ENCODE results near the gene TCF4.

DNA sequence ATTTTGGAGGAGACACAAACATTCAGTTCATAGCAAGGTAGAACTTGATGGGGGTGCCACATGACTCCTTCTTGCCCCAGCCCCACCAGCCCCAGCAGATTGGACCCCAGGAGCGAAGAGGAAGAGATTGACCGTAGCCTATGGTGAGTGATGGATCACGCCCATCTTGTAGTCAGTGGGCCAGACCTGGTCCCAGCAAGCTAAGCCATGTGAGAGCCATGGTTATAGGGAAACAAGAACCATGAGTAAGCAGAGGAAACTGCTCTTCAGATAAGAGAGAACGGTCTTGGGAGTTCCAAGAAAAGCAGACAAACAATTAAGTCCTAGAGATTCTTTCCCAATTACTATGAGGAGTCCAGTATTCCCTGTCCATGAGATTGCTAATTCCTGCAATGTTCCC, 4.6 kb upstream of the TCF4 start:
- TF ChIP-seq, protein P1, sequence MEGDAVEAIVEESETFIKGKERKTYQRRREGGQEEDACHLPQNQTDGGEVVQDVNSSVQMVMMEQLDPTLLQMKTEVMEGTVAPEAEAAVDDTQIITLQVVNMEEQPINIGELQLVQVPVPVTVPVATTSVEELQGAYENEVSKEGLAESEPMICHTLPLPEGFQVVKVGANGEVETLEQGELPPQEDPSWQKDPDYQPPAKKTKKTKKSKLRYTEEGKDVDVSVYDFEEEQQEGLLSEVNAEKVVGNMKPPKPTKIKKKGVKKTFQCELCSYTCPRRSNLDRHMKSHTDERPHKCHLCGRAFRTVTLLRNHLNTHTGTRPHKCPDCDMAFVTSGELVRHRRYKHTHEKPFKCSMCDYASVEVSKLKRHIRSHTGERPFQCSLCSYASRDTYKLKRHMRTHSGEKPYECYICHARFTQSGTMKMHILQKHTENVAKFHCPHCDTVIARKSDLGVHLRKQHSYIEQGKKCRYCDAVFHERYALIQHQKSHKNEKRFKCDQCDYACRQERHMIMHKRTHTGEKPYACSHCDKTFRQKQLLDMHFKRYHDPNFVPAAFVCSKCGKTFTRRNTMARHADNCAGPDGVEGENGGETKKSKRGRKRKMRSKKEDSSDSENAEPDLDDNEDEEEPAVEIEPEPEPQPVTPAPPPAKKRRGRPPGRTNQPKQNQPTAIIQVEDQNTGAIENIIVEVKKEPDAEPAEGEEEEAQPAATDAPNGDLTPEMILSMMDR (conservative IDR thresholded peaks at IDR 0.05; ENCODE audit: low read depth, low read length), result no peak
- no peak for TF ChIP-seq EZH2 (IDR thresholded peaks at IDR 0.05; ENCODE audit: low read length, unreplicated experiment)
